ENCODE data around the gene LGALS7. TPM values are rescaled to one million over a fixed set of nuclear protein-coding genes. Genes with fewer than 3 reads are reported as not detected.
"Not testable (repeated sequence)": the region's sequence is repeated elsewhere in the genome, so short reads cannot be mapped to it uniquely, and the experiment has no call there.

Gene LGALS7
- total RNA-seq, 2 donors from 2014 or later: not detected

- Histone ChIP-seq H3K27me3 (no peaks in the 10 kb centered on the region), H3K36me3 (replicated peaks in 1 of 2; ENCODE audit: insufficient read depth in 1 of 2, low read depth in 2 of 2) (no peaks in the 10 kb centered on the region), H3K27ac (no peak overlapping the region), H3K9me3 (no peaks in the 10 kb centered on the region), H3K4me1 (peaks cover 7% of the 10 kb centered on the region), H3K4me3 (no peak overlapping the region)
- DNase-seq: no peak
- ATAC-seq: no peak
- TF ChIP-seq CTCF (IDR thresholded peaks at IDR 0.05): no peak
- no peak for TF ChIP-seq POLR2A (IDR thresholded peaks at IDR 0.05)
- 77 to 85% methylated on average over 9 to 11 of the region's 11 CpGs for WGBS, 2 donors
- intact Hi-C loops (cut with DNase I): no loop called here
Measured at GRCh38 chr19:38786572-38787265, 13.4 kb upstream of the LGALS7 start.

DNA sequence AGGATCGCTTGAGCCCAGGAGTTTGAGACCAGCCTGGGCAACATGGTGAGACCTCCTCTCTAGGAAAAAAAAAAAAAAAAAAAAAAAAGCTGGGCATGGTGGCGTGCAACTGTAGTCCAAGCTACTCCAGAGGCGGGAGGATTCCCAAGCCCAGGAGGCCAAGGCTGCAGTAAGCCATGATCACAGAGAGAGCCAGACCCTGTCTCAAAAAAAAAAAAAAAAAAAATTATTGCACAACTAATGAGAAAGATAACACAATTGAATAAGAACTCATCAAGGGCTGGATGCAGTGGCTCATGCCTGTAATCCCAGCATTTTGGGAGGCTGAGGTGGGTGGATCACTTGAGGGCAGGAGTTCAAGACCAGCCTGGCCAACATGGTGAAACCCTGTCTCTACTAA, 12.7 kb upstream of the LGALS7 start:
- H3K27me3 ChIP-seq; DNase-seq; H3K36me3 ChIP-seq (replicated peaks in 1 of 2; ENCODE audit: insufficient read depth in 1 of 2, low read depth in 2 of 2); intact Hi-C loops (cut with DNase I); ATAC-seq; H3K27ac ChIP-seq; H3K4me1 ChIP-seq; H3K9me3 ChIP-seq; H3K4me3 ChIP-seq: not testable (repeated sequence)
- 89 to 95% methylated on average over 3 of the region's 3 CpGs for WGBS, 2 donors

DNA sequence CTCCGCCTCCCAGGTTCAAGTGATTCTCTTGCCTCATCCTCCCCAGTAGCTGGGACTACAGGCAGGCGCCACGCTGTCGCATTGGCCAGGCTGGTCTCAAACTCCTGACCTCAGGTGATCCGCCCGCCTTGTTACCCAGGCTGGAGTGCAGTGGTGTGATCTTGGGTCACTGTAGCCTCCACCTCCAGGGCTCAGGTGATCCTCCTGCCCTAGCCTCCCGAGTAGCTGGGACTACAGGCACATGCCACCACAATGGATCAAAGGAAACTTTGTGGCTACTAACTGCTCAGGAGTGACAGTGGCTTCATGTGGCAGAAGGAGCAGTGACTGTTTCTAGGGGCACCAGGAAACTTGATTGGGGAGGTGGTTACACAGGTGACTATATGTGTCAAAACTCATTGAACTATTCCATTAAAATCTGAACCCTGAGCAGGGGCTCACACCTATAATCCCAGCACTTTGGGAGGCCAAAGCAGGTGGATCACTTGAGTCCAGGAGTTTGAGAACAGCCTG, 11.9 kb upstream of the LGALS7 start:
- ATAC-seq: no peak
- TF ChIP-seq POLR2A (IDR thresholded peaks at IDR 0.05) (no peak), CTCF (IDR thresholded peaks at IDR 0.05) (no peak)
- 98 to 99% methylated on average over 6 of the region's 7 CpGs for WGBS, 2 donors

DNA sequence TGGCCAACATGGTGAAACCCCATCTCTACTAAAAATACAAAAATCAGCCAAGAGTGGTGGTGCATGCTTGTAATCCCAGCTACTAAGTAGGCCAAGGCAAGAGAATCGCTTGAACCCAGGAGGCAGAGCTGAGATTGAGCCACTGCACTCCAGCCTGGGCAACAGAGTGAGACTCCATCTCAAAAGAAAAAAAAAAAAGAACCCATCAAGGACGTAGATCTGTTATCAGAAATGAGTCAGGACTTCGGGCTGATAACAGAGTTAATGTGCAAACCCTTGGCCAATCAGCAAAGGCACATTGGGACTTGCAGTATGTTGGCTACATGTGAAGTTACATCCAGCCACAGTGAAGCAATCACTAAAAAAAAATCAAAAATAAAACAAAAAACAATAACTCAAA, 10.9 kb upstream of the LGALS7 start:
- peak overlapping the region in 2 of 4 donors; percentile 1 to 29 for H3K27ac ChIP-seq
- intact Hi-C loops (cut with DNase I): no loop called here
- no peak overlapping the region for H3K4me3 ChIP-seq
- TF ChIP-seq POLR2A (IDR thresholded peaks at IDR 0.05) (no peak), CTCF (IDR thresholded peaks at IDR 0.05) (no peak)
- no peaks in the 10 kb centered on the region for H3K9me3 ChIP-seq
- no peaks in the 10 kb centered on the region for H3K36me3 ChIP-seq (replicated peaks in 1 of 2; ENCODE audit: insufficient read depth in 1 of 2, low read depth in 2 of 2)
- WGBS, 2 donors: 36 to 38% methylated on average over 3 of the region's 3 CpGs
- H3K4me1 ChIP-seq: peaks cover 7% of the 10 kb centered on the region
- ATAC-seq: peak; percentile 85
- peak in 3 of 4 donors; percentile 26 to 56 (median 29) for DNase-seq
- no peaks in the 10 kb centered on the region for H3K27me3 ChIP-seq

More for the DNA sequence above, 11.9 kb upstream of the LGALS7 start:
- DNase-seq: no peak
- H3K27ac ChIP-seq: no peak overlapping the region
- H3K9me3 ChIP-seq: no peaks in the 10 kb centered on the region
- no peaks in the 10 kb centered on the region for H3K36me3 ChIP-seq (replicated peaks in 1 of 2; ENCODE audit: insufficient read depth in 1 of 2, low read depth in 2 of 2)
- H3K4me1 ChIP-seq: peaks cover 7% of the 10 kb centered on the region
- intact Hi-C loops (cut with DNase I): no loop called here
- H3K4me3 ChIP-seq: no peak overlapping the region
- H3K27me3 ChIP-seq: no peaks in the 10 kb centered on the region

DNA sequence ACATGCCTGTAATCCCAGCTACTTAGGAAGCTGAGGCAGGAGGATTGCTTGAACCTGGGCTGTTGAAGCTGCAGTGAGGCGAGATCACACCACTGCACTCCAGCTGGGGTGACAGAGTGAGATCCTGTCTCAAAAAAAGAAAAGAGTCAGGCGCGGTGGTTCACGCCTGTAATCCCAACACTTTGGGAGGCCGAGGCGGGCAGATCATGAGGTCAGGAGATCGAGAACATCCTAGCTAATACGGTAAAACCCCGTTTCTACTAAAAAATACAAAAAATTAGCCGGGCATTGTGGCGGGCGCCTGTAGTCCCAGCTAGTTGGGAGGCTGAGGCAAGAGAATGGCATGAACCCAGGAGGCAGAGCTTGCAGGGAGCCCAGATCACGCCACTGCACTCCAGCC, 8.9 kb upstream of the LGALS7 start:
- H3K4me3 ChIP-seq; H3K9me3 ChIP-seq; H3K4me1 ChIP-seq; H3K27ac ChIP-seq; DNase-seq; H3K27me3 ChIP-seq; ATAC-seq; H3K36me3 ChIP-seq (replicated peaks in 1 of 2; ENCODE audit: insufficient read depth in 1 of 2, low read depth in 2 of 2); intact Hi-C loops (cut with DNase I): not testable (repeated sequence)
- WGBS, 2 donors: 89% methylated on average over 13 of the region's 13 CpGs

GRCh38 chr19:38781058-38781457, 7.7 kb upstream of the LGALS7 start:
- intact Hi-C loops (cut with DNase I): no loop called here
- DNase-seq (no peak), ATAC-seq (no peak)
- H3K27ac ChIP-seq: no peak overlapping the region
- TF ChIP-seq POLR2A (IDR thresholded peaks at IDR 0.05) (no peak), CTCF (IDR thresholded peaks at IDR 0.05) (no peak)
- H3K27me3 ChIP-seq: no peaks in the 10 kb centered on the region
- peaks cover 7% of the 10 kb centered on the region for H3K4me1 ChIP-seq
- WGBS, 2 donors: 69% methylated on average over 7 of the region's 7 CpGs
- no peaks in the 10 kb centered on the region for H3K9me3 ChIP-seq
- H3K4me3 ChIP-seq: no peak overlapping the region
- no peaks in the 10 kb centered on the region for H3K36me3 ChIP-seq (replicated peaks in 1 of 2; ENCODE audit: insufficient read depth in 1 of 2, low read depth in 2 of 2)
